ENCODE data around the gene FIG4. TPM values are rescaled to one million over a fixed set of nuclear protein-coding genes. Genes with fewer than 3 reads are reported as not detected.
"Not testable (repeated sequence)": the region's sequence is repeated elsewhere in the genome, so short reads cannot be mapped to it uniquely, and the experiment has no call there.

FIG4 gene
- total and polyA plus RNA-seq, 4 donors = 7.1 to 26.7 (median 16.4) TPM

GRCh38 chr6:109867970-109868358 is 176.9 kb downstream of the FIG4 start:
- H3K4me3 ChIP-seq (ENCODE audit: low read length in 2 of 2) = no peak overlapping the region
- H3K27me3 ChIP-seq (ENCODE audit: control insufficient read depth in 1 of 2, insufficient read depth in 2 of 2, low read length in 1 of 2) = no peaks in the 10 kb centered on the region
- WGBS, 2 donors = 3% methylated on average over 2 of the region's 2 CpGs
- H3K27ac ChIP-seq (ENCODE audit: low read depth in 1 of 2, low read length in 2 of 2) = no peak overlapping the region
- H3K4me1 ChIP-seq (ENCODE audit: control insufficient read depth in 1 of 2, insufficient read depth in 2 of 2, low read length in 2 of 2) = no peaks in the 10 kb centered on the region
- H3K9me3 ChIP-seq (ENCODE audit: control insufficient read depth, low read length) = no peaks in the 10 kb centered on the region
- no peaks in the 10 kb centered on the region for H3K36me3 ChIP-seq (ENCODE audit: control insufficient read depth in 1 of 2, insufficient read depth in 2 of 2, low read length in 1 of 2)
- intact Hi-C loops (cut with DNase I) = no loop called here
- ATAC-seq (ENCODE audit: low FRiP score) = no peak
- no peak for DNase-seq

GRCh38 chr6:109869398-109870088 is 178.4 kb downstream of the FIG4 start:
- H3K4me3 ChIP-seq (ENCODE audit: low read length in 2 of 2); intact Hi-C loops (cut with DNase I); H3K27me3 ChIP-seq (ENCODE audit: control insufficient read depth in 1 of 2, insufficient read depth in 2 of 2, low read length in 1 of 2); H3K27ac ChIP-seq (ENCODE audit: low read depth in 1 of 2, low read length in 2 of 2); H3K9me3 ChIP-seq (ENCODE audit: control insufficient read depth, low read length); DNase-seq; H3K4me1 ChIP-seq (ENCODE audit: control insufficient read depth in 1 of 2, insufficient read depth in 2 of 2, low read length in 2 of 2); H3K36me3 ChIP-seq (ENCODE audit: control insufficient read depth in 1 of 2, insufficient read depth in 2 of 2, low read length in 1 of 2): not testable (repeated sequence)
- ATAC-seq (ENCODE audit: low FRiP score) = peak; percentile 26
- 56 to 60% methylated on average over 5 of the region's 5 CpGs for WGBS, 2 donors

GRCh38 chr6:109870089-109870410 is 179.0 kb downstream of the FIG4 start:
- Histone ChIP-seq H3K9me3 (ENCODE audit: control insufficient read depth, low read length) (no peaks in the 10 kb centered on the region), H3K4me1 (ENCODE audit: control insufficient read depth in 1 of 2, insufficient read depth in 2 of 2, low read length in 2 of 2) (no peaks in the 10 kb centered on the region), H3K4me3 (ENCODE audit: low read length in 2 of 2) (no peak overlapping the region), H3K27ac (ENCODE audit: low read depth in 1 of 2, low read length in 2 of 2) (no peak overlapping the region), H3K36me3 (ENCODE audit: control insufficient read depth in 1 of 2, insufficient read depth in 2 of 2, low read length in 1 of 2) (no peaks in the 10 kb centered on the region), H3K27me3 (ENCODE audit: control insufficient read depth in 1 of 2, insufficient read depth in 2 of 2, low read length in 1 of 2) (no peaks in the 10 kb centered on the region)
- ATAC-seq (ENCODE audit: low FRiP score) (no peak), DNase-seq (no peak)
- WGBS, 2 donors = 62 to 74% methylated on average over 5 of the region's 5 CpGs
- intact Hi-C loops (cut with DNase I) = no loop called here

GRCh38 chr6:109872549-109872948 is 181.5 kb downstream of the FIG4 start:
- DNase-seq (no peak), ATAC-seq (ENCODE audit: low FRiP score) (no peak)
- no peaks in the 10 kb centered on the region for H3K9me3 ChIP-seq (ENCODE audit: control insufficient read depth, low read length)
- H3K27ac ChIP-seq (ENCODE audit: low read depth in 1 of 2, low read length in 2 of 2) = no peak overlapping the region
- H3K4me3 ChIP-seq (ENCODE audit: low read length in 2 of 2) = no peak overlapping the region
- intact Hi-C loops (cut with DNase I) = no loop called here
- no peaks in the 10 kb centered on the region for H3K36me3 ChIP-seq (ENCODE audit: control insufficient read depth in 1 of 2, insufficient read depth in 2 of 2, low read length in 1 of 2)
- 60 to 64% methylated on average over 1 of the region's 1 CpG for WGBS, 2 donors
- no peaks in the 10 kb centered on the region for H3K27me3 ChIP-seq (ENCODE audit: control insufficient read depth in 1 of 2, insufficient read depth in 2 of 2, low read length in 1 of 2)
- H3K4me1 ChIP-seq (ENCODE audit: control insufficient read depth in 1 of 2, insufficient read depth in 2 of 2, low read length in 2 of 2) = no peaks in the 10 kb centered on the region

GRCh38 chr6:109872968-109873545 is 182.0 kb downstream of the FIG4 start:
- no peaks in the 10 kb centered on the region for H3K4me1 ChIP-seq (ENCODE audit: control insufficient read depth in 1 of 2, insufficient read depth in 2 of 2, low read length in 2 of 2)
- DNase-seq = no peak
- no peak overlapping the region for H3K27ac ChIP-seq (ENCODE audit: low read depth in 1 of 2, low read length in 2 of 2)
- no peaks in the 10 kb centered on the region for H3K9me3 ChIP-seq (ENCODE audit: control insufficient read depth, low read length)
- H3K4me3 ChIP-seq (ENCODE audit: low read length in 2 of 2) = no peak overlapping the region
- no peaks in the 10 kb centered on the region for H3K27me3 ChIP-seq (ENCODE audit: control insufficient read depth in 1 of 2, insufficient read depth in 2 of 2, low read length in 1 of 2)
- no peaks in the 10 kb centered on the region for H3K36me3 ChIP-seq (ENCODE audit: control insufficient read depth in 1 of 2, insufficient read depth in 2 of 2, low read length in 1 of 2)
- intact Hi-C loops (cut with DNase I) = no loop called here
- 88 to 92% methylated on average over 4 of the region's 4 CpGs for WGBS, 2 donors
- ATAC-seq (ENCODE audit: low FRiP score) = no peak

- ATAC-seq (ENCODE audit: low FRiP score) = no peak
- H3K4me3 ChIP-seq (ENCODE audit: low read length in 2 of 2) = no peak overlapping the region
- no peak for DNase-seq
- intact Hi-C loops (cut with DNase I) = no loop called here
- no peaks in the 10 kb centered on the region for H3K4me1 ChIP-seq (ENCODE audit: control insufficient read depth in 1 of 2, insufficient read depth in 2 of 2, low read length in 2 of 2)
- 82% methylated on average over 4 of the region's 4 CpGs for WGBS, 2 donors
- no peaks in the 10 kb centered on the region for H3K9me3 ChIP-seq (ENCODE audit: control insufficient read depth, low read length)
- H3K27me3 ChIP-seq (ENCODE audit: control insufficient read depth in 1 of 2, insufficient read depth in 2 of 2, low read length in 1 of 2) = no peaks in the 10 kb centered on the region
- H3K27ac ChIP-seq (ENCODE audit: low read depth in 1 of 2, low read length in 2 of 2) = no peak overlapping the region
- no peaks in the 10 kb centered on the region for H3K36me3 ChIP-seq (ENCODE audit: control insufficient read depth in 1 of 2, insufficient read depth in 2 of 2, low read length in 1 of 2)
These were observed 183.0 kb downstream of the FIG4 start for GRCh38 chr6:109874086-109874485.

GRCh38 chr6:109874621-109875020 is 183.5 kb downstream of the FIG4 start:
- ATAC-seq (ENCODE audit: low FRiP score) = no peak
- Histone ChIP-seq H3K27ac (ENCODE audit: low read depth in 1 of 2, low read length in 2 of 2) (no peak overlapping the region), H3K4me3 (ENCODE audit: low read length in 2 of 2) (no peak overlapping the region), H3K36me3 (ENCODE audit: control insufficient read depth in 1 of 2, insufficient read depth in 2 of 2, low read length in 1 of 2) (no peaks in the 10 kb centered on the region), H3K9me3 (ENCODE audit: control insufficient read depth, low read length) (no peaks in the 10 kb centered on the region), H3K27me3 (ENCODE audit: control insufficient read depth in 1 of 2, insufficient read depth in 2 of 2, low read length in 1 of 2) (no peaks in the 10 kb centered on the region), H3K4me1 (ENCODE audit: control insufficient read depth in 1 of 2, insufficient read depth in 2 of 2, low read length in 2 of 2) (no peaks in the 10 kb centered on the region)
- 89 to 91% methylated on average over 4 of the region's 4 CpGs for WGBS, 2 donors
- intact Hi-C loops (cut with DNase I) = no loop called here
- no peak for DNase-seq

Other genes with a start within 250 kb of the FIG4 start
- 10 to 100 TPM; 48.8 to 60.8 TPM for gene MICAL1, start 235.5 kb upstream of the FIG4 start, total RNA-seq
- 100 to 1,000 TPM in 1 of 2 donors, 10 to 100 TPM in 1; 32.4 to 199 TPM for gene MICAL1, start 235.5 kb upstream of the FIG4 start, polyA plus RNA-seq
- 1 to 10 TPM; 6.8 to 8.3 TPM for gene ZBTB24, start 208.1 kb upstream of the FIG4 start, total RNA-seq
- gene ZBTB24, start 208.1 kb upstream of the FIG4 start, polyA plus RNA-seq = 1 to 10 TPM; 2.0 to 3.1 TPM
- 10 to 100 TPM; 10.8 to 12.5 TPM for gene AK9, start 94 bp upstream of the FIG4 start, total RNA-seq
- 10 to 100 TPM in 1 of 2 donors, 1 to 10 TPM in 1; 2.7 to 10.8 TPM for gene AK9, start 94 bp upstream of the FIG4 start, polyA plus RNA-seq

Data from aorta (tissue), 5 donors.